ENCODE data around the gene CMTM1.

- TF ChIP-seq EP300 (IDR thresholded peaks at IDR 0.05), result peak in 1 of 2 donors; percentile 65
- no peak for TF ChIP-seq CTCF (IDR thresholded peaks at IDR 0.05)
- no peak for TF ChIP-seq POLR2A (IDR thresholded peaks at IDR 0.05)
These were observed 41.6 kb upstream of the CMTM1 start for GRCh38 chr16:66524601-66525164.
